Ovary (tissue), 3 donors: ENCODE data around the gene TMEM184A.

Source experiments
- CTCF ChIP-seq, 3 donors: fragments of 450-650 bp in 2 of 3; fragments of 200-600 bp in 1 of 3; IDR thresholded peaks; one replicate each; pipeline versions ENCODE4 v1.5.1 to v1.8.0; 2016 to 2022; ENCODE audit warnings: antibody characterized with exemption in 3 of 3, mild to moderate bottlenecking in 1 of 3
- POLR2A ChIP-seq: fragments of 450-650 bp; IDR thresholded peaks from one replicate; pipeline ENCODE4 v1.6.1; 2017; ENCODE audit warnings: antibody characterized with exemption, mild to moderate bottlenecking, moderate library complexity
- donor health status: DM: no; HTN: no; CAD: no.

- TF ChIP-seq CTCF (IDR thresholded peaks at IDR 0.05) (no peak), POLR2A (no peak)
Measured at GRCh38 chr7:1555046-1555812, 776 bp downstream of the TMEM184A start.
